Measurements from ENCODE around the gene MMP19.

DNA sequence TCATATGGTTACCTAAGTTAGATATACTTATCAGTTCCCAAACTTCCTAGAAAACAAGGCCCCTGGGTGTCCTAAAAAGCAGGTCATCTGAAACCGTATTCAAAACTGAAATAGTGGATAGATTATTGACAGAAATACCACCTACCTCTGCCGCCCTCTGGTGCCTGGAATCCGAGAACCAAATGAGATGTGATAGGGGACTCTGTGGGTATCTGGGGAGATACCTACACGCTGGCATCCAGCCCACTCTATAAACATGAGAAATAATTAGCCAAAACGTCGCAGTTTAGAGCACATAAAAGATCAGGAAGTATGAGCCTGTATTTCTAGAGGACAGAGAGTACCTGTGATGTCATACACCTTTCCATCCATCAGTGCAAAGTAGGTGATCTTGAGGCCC lies 20.5 kb downstream of the MMP19 start:
- 0 out of 2 replicates have a peak, but pooled peaks have one; percentile 16 for TF ChIP-seq POLR2AphosphoS5 (IDR thresholded peaks at IDR 0.05; ENCODE audit: low read depth, low read length)
- TF ChIP-seq SIN3A (IDR thresholded peaks at IDR 0.05; ENCODE audit: borderline replicate concordance, insufficient read depth, low read length): no peak
- TF ChIP-seq, protein P1, sequence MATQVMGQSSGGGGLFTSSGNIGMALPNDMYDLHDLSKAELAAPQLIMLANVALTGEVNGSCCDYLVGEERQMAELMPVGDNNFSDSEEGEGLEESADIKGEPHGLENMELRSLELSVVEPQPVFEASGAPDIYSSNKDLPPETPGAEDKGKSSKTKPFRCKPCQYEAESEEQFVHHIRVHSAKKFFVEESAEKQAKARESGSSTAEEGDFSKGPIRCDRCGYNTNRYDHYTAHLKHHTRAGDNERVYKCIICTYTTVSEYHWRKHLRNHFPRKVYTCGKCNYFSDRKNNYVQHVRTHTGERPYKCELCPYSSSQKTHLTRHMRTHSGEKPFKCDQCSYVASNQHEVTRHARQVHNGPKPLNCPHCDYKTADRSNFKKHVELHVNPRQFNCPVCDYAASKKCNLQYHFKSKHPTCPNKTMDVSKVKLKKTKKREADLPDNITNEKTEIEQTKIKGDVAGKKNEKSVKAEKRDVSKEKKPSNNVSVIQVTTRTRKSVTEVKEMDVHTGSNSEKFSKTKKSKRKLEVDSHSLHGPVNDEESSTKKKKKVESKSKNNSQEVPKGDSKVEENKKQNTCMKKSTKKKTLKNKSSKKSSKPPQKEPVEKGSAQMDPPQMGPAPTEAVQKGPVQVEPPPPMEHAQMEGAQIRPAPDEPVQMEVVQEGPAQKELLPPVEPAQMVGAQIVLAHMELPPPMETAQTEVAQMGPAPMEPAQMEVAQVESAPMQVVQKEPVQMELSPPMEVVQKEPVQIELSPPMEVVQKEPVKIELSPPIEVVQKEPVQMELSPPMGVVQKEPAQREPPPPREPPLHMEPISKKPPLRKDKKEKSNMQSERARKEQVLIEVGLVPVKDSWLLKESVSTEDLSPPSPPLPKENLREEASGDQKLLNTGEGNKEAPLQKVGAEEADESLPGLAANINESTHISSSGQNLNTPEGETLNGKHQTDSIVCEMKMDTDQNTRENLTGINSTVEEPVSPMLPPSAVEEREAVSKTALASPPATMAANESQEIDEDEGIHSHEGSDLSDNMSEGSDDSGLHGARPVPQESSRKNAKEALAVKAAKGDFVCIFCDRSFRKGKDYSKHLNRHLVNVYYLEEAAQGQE (IDR thresholded peaks at IDR 0.05; ENCODE audit: insufficient read depth in 1 of 2, low read depth in 2 of 2, low read length in 2 of 2): no peak
